ENCODE results near the gene LRRTM1. TPM values are rescaled to one million over a fixed set of nuclear protein-coding genes. Genes with fewer than 3 reads are reported as not detected.

LRRTM1 gene
- total RNA-seq, 1 experiment from 2014 or later, result not detected

- Histone ChIP-seq H4K20me1 (ENCODE audit: insufficient read depth) (no peaks in the 10 kb centered on the region), H3K4me1 (ENCODE audit: control insufficient read depth in 1 of 2, insufficient read depth in 2 of 2, low read length in 2 of 2) (no peaks in the 10 kb centered on the region), H3K4me3 (replicated peaks in 1 of 2; ENCODE audit: low read depth in 1 of 2, low read length in 2 of 2) (no peak overlapping the region), H3K79me2 (ENCODE audit: insufficient read depth, low read length) (no peaks in the 10 kb centered on the region), H3K36me3 (ENCODE audit: control insufficient read depth in 1 of 2, insufficient read depth in 2 of 2, low read length in 2 of 2) (no peaks in the 10 kb centered on the region), H3K9me2 (ENCODE audit: insufficient read depth) (no peaks in the 10 kb centered on the region), H3K4me2 (ENCODE audit: low read length) (no peak overlapping the region), H3K9ac (ENCODE audit: low read length) (no peak overlapping the region), H3K27ac (ENCODE audit: low read depth, low read length) (no peak overlapping the region), H3K27me3 (ENCODE audit: insufficient read depth, low read length) (no peaks in the 10 kb centered on the region), H2AFZ (ENCODE audit: low read depth, low read length, poor library complexity, severe bottlenecking) (no peak overlapping the region), H3K9me3 (ENCODE audit: control insufficient read depth in 1 of 2, insufficient read depth in 1 of 2, low read depth in 1 of 2, low read length in 2 of 2) (peaks cover 0 to 10% of the 10 kb centered on the region in 2 experiments; a peak in 2 of 4 replicates)
- CTCF ChIA-PET, result no interaction called here
- no peak for DNase-seq (ENCODE audit: low read depth, low spot score)
- TF ChIP-seq POLR2AphosphoS5 (IDR thresholded peaks at IDR 0.05; ENCODE audit: low read depth, low read length) (no peak), SRF (IDR thresholded peaks at IDR 0.05; ENCODE audit: low read depth) (no peak), CTCF (IDR thresholded peaks at IDR 0.05 in 2 of 3, conservative IDR thresholded peaks at IDR 0.05 in 1 of 3; ENCODE audit: borderline replicate concordance in 1 of 3, insufficient read depth in 1 of 3, low read depth in 2 of 3, low read length in 2 of 3) (no peak), YY1 (IDR thresholded peaks at IDR 0.05; ENCODE audit: extremely low read depth, insufficient replicate concordance, low read depth, low read length) (no peak), SP1 (IDR thresholded peaks at IDR 0.05; ENCODE audit: low read depth) (no peak), EZH2phosphoT487 (IDR thresholded peaks at IDR 0.05; ENCODE audit: borderline replicate concordance) (no peak), RAD21 (IDR thresholded peaks at IDR 0.05; ENCODE audit: low read depth) (no peak), CBX3 (IDR thresholded peaks at IDR 0.05; ENCODE audit: low read depth) (no peak), ZBTB33 (IDR thresholded peaks at IDR 0.05; ENCODE audit: extremely low read depth, insufficient replicate concordance, low read length) (no peak), EGR1 (IDR thresholded peaks at IDR 0.05; ENCODE audit: low read depth) (no peak), ATF3 (IDR thresholded peaks at IDR 0.05) (no peak), ELF1 (IDR thresholded peaks at IDR 0.05; ENCODE audit: borderline replicate concordance, low read depth) (no peak), REST (IDR thresholded peaks at IDR 0.05; ENCODE audit: low read depth) (no peak), FOSL1 (IDR thresholded peaks at IDR 0.05; ENCODE audit: low read depth) (no peak), CEBPB (IDR thresholded peaks at IDR 0.05; ENCODE audit: low read depth) (no peak), ZNF274 (IDR thresholded peaks at IDR 0.05; ENCODE audit: low read depth, low read length) (no peak), TCF7L2 (IDR thresholded peaks at IDR 0.05; ENCODE audit: borderline replicate concordance, extremely low read depth, insufficient read depth, insufficient read length) (no peak)
- intact Hi-C loops (cut with micrococcal nuclease), result no loop called here
- RAD21 ChIA-PET (ENCODE audit: low non-redundant PET in 1 of 2, low total read pairs in 2 of 2, uncharacterized antibody in 2 of 2, unreplicated experiment in 2 of 2), result no interaction called here
- POLR2A ChIA-PET, result no interaction called here
- no TSS peak for BruUV-seq (replicated peaks)
- no peak for ATAC-seq
Measured at GRCh38 chr2:80292474-80292873, 12.1 kb downstream of the LRRTM1 start.
